ENCODE data around the gene B4GALT2. TPM values are rescaled to one million over a fixed set of nuclear protein-coding genes. Genes with fewer than 3 reads are reported as not detected.

Gene B4GALT2
- total and polyA plus RNA-seq, 2 donors (not counting 1 experiment from before 2014, with no cell fraction given): 4.6 to 6.5 TPM

DNA sequence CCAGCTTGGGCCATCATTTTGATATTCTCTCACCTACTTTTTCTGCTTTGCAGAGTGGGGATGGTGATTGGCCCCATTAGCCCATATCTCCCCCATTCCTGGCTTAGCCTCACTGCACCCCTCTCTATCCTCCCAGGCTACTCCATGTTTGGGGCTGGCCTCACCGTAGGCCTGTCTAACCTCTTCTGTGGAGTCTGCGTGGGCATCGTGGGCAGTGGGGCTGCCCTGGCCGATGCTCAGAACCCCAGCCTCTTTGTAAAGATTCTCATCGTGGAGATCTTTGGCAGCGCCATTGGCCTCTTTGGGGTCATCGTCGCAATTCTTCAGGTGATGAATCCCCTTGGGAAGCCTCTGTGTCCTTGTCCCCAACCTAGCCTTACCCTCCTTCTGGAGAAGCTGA lies 2.1 kb upstream of the B4GALT2 start:
- peak overlapping the region; percentile 97 for H3K4me3 Mint-ChIP-seq

More for the DNA sequence above, 2.1 kb upstream of the B4GALT2 start:
- Mint-ChIP-seq H3K4me1 (peaks cover 69% of the 10 kb centered on the region), H3K27me3 (no peaks in the 10 kb centered on the region), H3K27ac (peak overlapping the region; percentile 66), H3K9me3 (ENCODE audit: insufficient read depth) (no peaks in the 10 kb centered on the region)
- peak; percentile 5 for DNase-seq
- Histone ChIP-seq H3K27me3 (replicated peaks in 1 of 4; ENCODE audit: control extremely low read depth in 1 of 4, control insufficient read depth in 3 of 4, insufficient read depth in 4 of 4, low read length in 3 of 4) (no peaks in the 10 kb centered on the region), H3K27ac (ENCODE audit: low read length in 2 of 2) (no peak overlapping the region), H3K36me3 (replicated peaks in 1 of 2; ENCODE audit: control extremely low read depth in 1 of 2, control insufficient read depth in 1 of 2, extremely low read depth in 1 of 2, insufficient read depth in 2 of 2, low read length in 1 of 2) (peaks cover 0 to 32% of the 10 kb centered on the region in 2 experiments), H3K4me3 (ENCODE audit: control extremely low read depth in 1 of 5, extremely low read depth in 1 of 5, insufficient read depth in 1 of 5, low read depth in 2 of 5, low read length in 4 of 5) (no peak overlapping the region), H3K9ac (ENCODE audit: low read length) (no peak overlapping the region), H3K4me1 (ENCODE audit: control insufficient read depth in 2 of 2, insufficient read depth in 2 of 2, low read length in 2 of 2) (peaks cover 37 to 68% of the 10 kb centered on the region in 2 donors), H3K9me3 (ENCODE audit: control extremely low read depth in 1 of 3, control insufficient read depth in 2 of 3, insufficient read depth in 1 of 3, low read length in 2 of 3) (no peaks in the 10 kb centered on the region), H4K20me1 (ENCODE audit: control insufficient read depth, insufficient read depth, low read length, poor library complexity, severe bottlenecking) (peaks cover 40% of the 10 kb centered on the region), H3K79me2 (ENCODE audit: control insufficient read depth, insufficient read depth, low read length) (peaks cover 20% of the 10 kb centered on the region), H2AFZ (ENCODE audit: insufficient read depth, low read depth, low read length, poor library complexity, severe bottlenecking) (no peak overlapping the region), H3K4me2 (replicated peaks; ENCODE audit: low read depth, low read length, poor library complexity, severe bottlenecking) (peak overlapping the region; percentile 5)
- ATAC-seq (ENCODE audit: low read depth): no peak
- CTCF ChIA-PET: interaction anchor here (1.2 kb wide), 1 partner anchor 59 kb away, joined by 4 read pairs; no protein-coding TSS in a partner anchor
- over 99% methylated on average over 8 of the region's 8 CpGs for WGBS (ENCODE audit: insufficient coverage)
- TF ChIP-seq, protein P1, sequence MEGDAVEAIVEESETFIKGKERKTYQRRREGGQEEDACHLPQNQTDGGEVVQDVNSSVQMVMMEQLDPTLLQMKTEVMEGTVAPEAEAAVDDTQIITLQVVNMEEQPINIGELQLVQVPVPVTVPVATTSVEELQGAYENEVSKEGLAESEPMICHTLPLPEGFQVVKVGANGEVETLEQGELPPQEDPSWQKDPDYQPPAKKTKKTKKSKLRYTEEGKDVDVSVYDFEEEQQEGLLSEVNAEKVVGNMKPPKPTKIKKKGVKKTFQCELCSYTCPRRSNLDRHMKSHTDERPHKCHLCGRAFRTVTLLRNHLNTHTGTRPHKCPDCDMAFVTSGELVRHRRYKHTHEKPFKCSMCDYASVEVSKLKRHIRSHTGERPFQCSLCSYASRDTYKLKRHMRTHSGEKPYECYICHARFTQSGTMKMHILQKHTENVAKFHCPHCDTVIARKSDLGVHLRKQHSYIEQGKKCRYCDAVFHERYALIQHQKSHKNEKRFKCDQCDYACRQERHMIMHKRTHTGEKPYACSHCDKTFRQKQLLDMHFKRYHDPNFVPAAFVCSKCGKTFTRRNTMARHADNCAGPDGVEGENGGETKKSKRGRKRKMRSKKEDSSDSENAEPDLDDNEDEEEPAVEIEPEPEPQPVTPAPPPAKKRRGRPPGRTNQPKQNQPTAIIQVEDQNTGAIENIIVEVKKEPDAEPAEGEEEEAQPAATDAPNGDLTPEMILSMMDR (IDR thresholded peaks at IDR 0.05): no peak
- TF ChIP-seq EZH2 (IDR thresholded peaks at IDR 0.05; ENCODE audit: borderline replicate concordance, insufficient read depth, low read depth, low read length, poor library complexity, severe bottlenecking): no peak
- intact Hi-C loops (cut with micrococcal nuclease): loop anchor here (10.0 kb wide), 2 partner anchors 272 to 1522 kb away; partner anchors contain the start of genes PPCS, ST3GAL3 and ZMYND12
- POLR2A ChIA-PET: no interaction called here
